Measurements from ENCODE around the gene SMG6.

Gene SMG6

GRCh38 chr17:2049333-2050299, 254.0 kb downstream of the SMG6 start:
- DNase-seq (ENCODE audit: low spot score) = peak; percentile 90

GRCh38 chr17:2048805-2049204, 254.8 kb downstream of the SMG6 start:
- DNase-seq (ENCODE audit: low spot score) = no peak

- no peak for DNase-seq (ENCODE audit: low spot score)
Observed at GRCh38 chr17:2047590-2047989, 256.0 kb downstream of the SMG6 start.

GRCh38 chr17:2044263-2044894, 259.2 kb downstream of the SMG6 start:
- DNase-seq (ENCODE audit: low spot score) = no peak

- no peak for DNase-seq (ENCODE audit: low spot score)
Observed at GRCh38 chr17:2043785-2044184, 259.8 kb downstream of the SMG6 start.

GRCh38 chr17:2042933-2043332, 260.7 kb downstream of the SMG6 start:
- no peak for DNase-seq (ENCODE audit: low spot score)

- DNase-seq (ENCODE audit: low spot score) = no peak
Observed at GRCh38 chr17:2042390-2042847, 261.2 kb downstream of the SMG6 start.

GRCh38 chr17:2041561-2042389, 261.8 kb downstream of the SMG6 start, which contains the start of gene OVCA2:
TSS of gene OVCA2 (plus strand) at chr17:2042022. CDS start at chr17:2042048, 26 bp downstream.
- peak; percentile 95 for DNase-seq (ENCODE audit: low spot score)

GRCh38 chr17:2040942-2041560, 262.5 kb downstream of the SMG6 start:
- no peak for DNase-seq (ENCODE audit: low spot score)

- DNase-seq (ENCODE audit: low spot score) = no peak
Observed at GRCh38 chr17:2040219-2040827, 263.3 kb downstream of the SMG6 start.

GRCh38 chr17:2037155-2037554, 266.4 kb downstream of the SMG6 start:
- DNase-seq (ENCODE audit: low spot score) = no peak

- DNase-seq (ENCODE audit: low spot score) = no peak
Observed at GRCh38 chr17:2035541-2036488, 267.8 kb downstream of the SMG6 start.

- peak; percentile 70 for DNase-seq (ENCODE audit: low spot score)
Observed at GRCh38 chr17:2034806-2035540, 268.6 kb downstream of the SMG6 start.

GRCh38 chr17:2034157-2034556, 269.4 kb downstream of the SMG6 start:
- DNase-seq (ENCODE audit: low spot score) = no peak

- DNase-seq (ENCODE audit: low spot score) = no peak
Observed at GRCh38 chr17:2033153-2033552, 270.4 kb downstream of the SMG6 start.

GRCh38 chr17:2030779-2031163, 272.8 kb downstream of the SMG6 start:
- no peak for DNase-seq (ENCODE audit: low spot score)

GRCh38 chr17:2029911-2030778, 273.4 kb downstream of the SMG6 start, which contains the start of gene DPH1:
TSS of gene DPH1 (plus strand) at chr17:2030153. CDS start at chr17:2030170, 17 bp downstream.
- DNase-seq (ENCODE audit: low spot score) = peak; percentile 90

GRCh38 chr17:2028737-2029136, 274.8 kb downstream of the SMG6 start:
- no peak for DNase-seq (ENCODE audit: low spot score)
